ENCODE results near the gene STPG4. TPM values are rescaled to one million over a fixed set of nuclear protein-coding genes. Genes with fewer than 3 reads are reported as not detected.

The STPG4 gene
- total RNA-seq, 6 donors from 2014 or later, result 0.40 to 1.2 (median 0.48) TPM; not detected in 2

- Histone ChIP-seq H3K9me3 (no peaks in the 10 kb centered on the region), H3K4me1 (no peaks in the 10 kb centered on the region), H3K36me3 (no peaks in the 10 kb centered on the region), H3K27ac (no peak overlapping the region), H3K27me3 (no peaks in the 10 kb centered on the region), H3K4me3 (no peak overlapping the region)
- TF ChIP-seq POLR2A (IDR thresholded peaks at IDR 0.05) (no peak), EP300 (IDR thresholded peaks at IDR 0.05) (no peak), CTCF (IDR thresholded peaks at IDR 0.05) (no peak), POLR2AphosphoS5 (IDR thresholded peaks at IDR 0.05) (no peak)
- DNase-seq (no peak), ATAC-seq (ENCODE audit: low FRiP score in 2 of 2) (no peak)
- WGBS, 2 donors, result 78 to 93% methylated on average over 3 of the region's 3 CpGs
Observed at GRCh38 chr2:47198985-47199451, 43.9 kb upstream of the STPG4 start.

GRCh38 chr2:47196499-47196898 lies 41.4 kb upstream of the STPG4 start:
- DNase-seq (no peak), ATAC-seq (ENCODE audit: low FRiP score in 2 of 2) (no peak)
- 95 to 100% methylated on average over 1 of the region's 1 CpG for WGBS, 2 donors
- no peak overlapping the region for H3K27ac ChIP-seq
- no peaks in the 10 kb centered on the region for H3K27me3 ChIP-seq
- TF ChIP-seq POLR2AphosphoS5 (IDR thresholded peaks at IDR 0.05) (no peak), CTCF (IDR thresholded peaks at IDR 0.05) (no peak), EP300 (IDR thresholded peaks at IDR 0.05) (no peak), POLR2A (IDR thresholded peaks at IDR 0.05) (no peak)
- peaks cover 11 to 22% (median 20%) of the 10 kb centered on the region in 4 donors for H3K4me1 ChIP-seq
- H3K36me3 ChIP-seq, result no peaks in the 10 kb centered on the region
- H3K4me3 ChIP-seq, result no peak overlapping the region
- no peaks in the 10 kb centered on the region for H3K9me3 ChIP-seq

GRCh38 chr2:47196046-47196445 lies 40.9 kb upstream of the STPG4 start:
- TF ChIP-seq CTCF (IDR thresholded peaks at IDR 0.05), result no peak
- no peak for TF ChIP-seq EP300 (IDR thresholded peaks at IDR 0.05)
- no peak for TF ChIP-seq POLR2A (IDR thresholded peaks at IDR 0.05)
- no peak for TF ChIP-seq POLR2AphosphoS5 (IDR thresholded peaks at IDR 0.05)
- no peaks in the 10 kb centered on the region for H3K36me3 ChIP-seq
- peaks cover 11 to 26% (median 21%) of the 10 kb centered on the region in 4 donors for H3K4me1 ChIP-seq
- DNase-seq (no peak), ATAC-seq (ENCODE audit: low FRiP score in 2 of 2) (no peak)
- no peaks in the 10 kb centered on the region for H3K27me3 ChIP-seq
- WGBS, 2 donors, result 95 to 96% methylated on average over 2 of the region's 2 CpGs
- H3K4me3 ChIP-seq, result no peak overlapping the region
- H3K9me3 ChIP-seq, result no peaks in the 10 kb centered on the region
- H3K27ac ChIP-seq, result no peak overlapping the region

GRCh38 chr2:47195148-47195547 lies 40.0 kb upstream of the STPG4 start:
- peaks cover 11 to 26% (median 21%) of the 10 kb centered on the region in 4 donors for H3K4me1 ChIP-seq
- H3K36me3 ChIP-seq, result no peaks in the 10 kb centered on the region
- no peaks in the 10 kb centered on the region for H3K9me3 ChIP-seq
- H3K27ac ChIP-seq, result no peak overlapping the region
- no peaks in the 10 kb centered on the region for H3K27me3 ChIP-seq
- 94 to 97% methylated on average over 3 of the region's 3 CpGs for WGBS, 2 donors
- no peak overlapping the region for H3K4me3 ChIP-seq
- TF ChIP-seq POLR2A (IDR thresholded peaks at IDR 0.05) (no peak), CTCF (IDR thresholded peaks at IDR 0.05) (no peak), EP300 (IDR thresholded peaks at IDR 0.05) (no peak), POLR2AphosphoS5 (IDR thresholded peaks at IDR 0.05) (no peak)
- ATAC-seq (ENCODE audit: low FRiP score in 2 of 2) (no peak), DNase-seq (no peak)

GRCh38 chr2:47194410-47194809 lies 39.3 kb upstream of the STPG4 start:
- Histone ChIP-seq H3K27ac (no peak overlapping the region), H3K4me3 (no peak overlapping the region), H3K36me3 (no peaks in the 10 kb centered on the region), H3K9me3 (no peaks in the 10 kb centered on the region), H3K27me3 (no peaks in the 10 kb centered on the region), H3K4me1 (peaks cover 11 to 26% (median 21%) of the 10 kb centered on the region in 4 donors)
- DNase-seq, result no peak
- no peak for TF ChIP-seq POLR2A (IDR thresholded peaks at IDR 0.05)
- TF ChIP-seq EP300 (IDR thresholded peaks at IDR 0.05), result no peak
- no peak for TF ChIP-seq CTCF (IDR thresholded peaks at IDR 0.05)
- TF ChIP-seq POLR2AphosphoS5 (IDR thresholded peaks at IDR 0.05), result no peak
- ATAC-seq (ENCODE audit: low FRiP score in 2 of 2), result no peak

Data from upper lobe of left lung (tissue), 6 donors.